ENCODE results near the gene NEK3.

DNA sequence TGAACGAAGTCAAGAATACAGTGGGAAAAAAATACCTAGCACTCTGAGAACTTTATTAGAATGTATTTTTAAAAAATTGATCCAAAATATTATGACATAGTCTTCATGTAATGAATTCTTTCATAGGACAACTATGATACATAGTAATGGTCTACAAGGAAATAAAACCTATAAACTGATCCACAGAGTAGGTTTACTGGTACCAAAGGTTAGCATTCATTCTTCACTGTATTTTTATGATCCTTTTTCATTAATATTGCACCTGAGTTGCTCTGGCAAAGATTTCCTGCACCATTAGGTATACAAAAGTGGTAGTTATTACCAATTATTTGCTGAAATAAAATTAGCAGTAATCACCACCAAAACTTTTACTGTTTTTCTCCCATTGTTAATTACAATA lies 4.2 kb downstream of the NEK3 start:
- no peak for TF ChIP-seq EZH2 (IDR thresholded peaks at IDR 0.05; ENCODE audit: borderline replicate concordance, low read depth, low read length, severe bottlenecking)
- TF ChIP-seq, protein P1, sequence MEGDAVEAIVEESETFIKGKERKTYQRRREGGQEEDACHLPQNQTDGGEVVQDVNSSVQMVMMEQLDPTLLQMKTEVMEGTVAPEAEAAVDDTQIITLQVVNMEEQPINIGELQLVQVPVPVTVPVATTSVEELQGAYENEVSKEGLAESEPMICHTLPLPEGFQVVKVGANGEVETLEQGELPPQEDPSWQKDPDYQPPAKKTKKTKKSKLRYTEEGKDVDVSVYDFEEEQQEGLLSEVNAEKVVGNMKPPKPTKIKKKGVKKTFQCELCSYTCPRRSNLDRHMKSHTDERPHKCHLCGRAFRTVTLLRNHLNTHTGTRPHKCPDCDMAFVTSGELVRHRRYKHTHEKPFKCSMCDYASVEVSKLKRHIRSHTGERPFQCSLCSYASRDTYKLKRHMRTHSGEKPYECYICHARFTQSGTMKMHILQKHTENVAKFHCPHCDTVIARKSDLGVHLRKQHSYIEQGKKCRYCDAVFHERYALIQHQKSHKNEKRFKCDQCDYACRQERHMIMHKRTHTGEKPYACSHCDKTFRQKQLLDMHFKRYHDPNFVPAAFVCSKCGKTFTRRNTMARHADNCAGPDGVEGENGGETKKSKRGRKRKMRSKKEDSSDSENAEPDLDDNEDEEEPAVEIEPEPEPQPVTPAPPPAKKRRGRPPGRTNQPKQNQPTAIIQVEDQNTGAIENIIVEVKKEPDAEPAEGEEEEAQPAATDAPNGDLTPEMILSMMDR (IDR thresholded peaks at IDR 0.05; ENCODE audit: borderline replicate concordance, extremely low read depth, low read length, poor library complexity, severe bottlenecking) = no peak

Measured in DND-41 (cell line).